IPS-20b (cell line): ENCODE measurements around the gene APBB2.

ENCODE experiments used
- H3K27ac ChIP-seq: one replicate; pipeline ENCODE4 v1.5.1; 2013; ENCODE audit warnings: low read length
- H3K27me3 ChIP-seq: 2 replicates; pipeline ENCODE4 v1.6.1; 2013; ENCODE audit warnings: mild to moderate bottlenecking, low read length, inconsistent platforms; ENCODE audit not compliant: insufficient read depth
- H3K36me3 ChIP-seq: 2 replicates; pipeline ENCODE4 v1.6.1; 2013; ENCODE audit warnings: low read depth, mild to moderate bottlenecking, inconsistent platforms, low read length, moderate library complexity; ENCODE audit not compliant: insufficient read depth
- H3K4me1 ChIP-seq: 2 replicates; pipeline ENCODE4 v1.6.1; 2013; ENCODE audit warnings: mild to moderate bottlenecking, control low read depth, inconsistent platforms, low read length, moderate library complexity; ENCODE audit not compliant: insufficient read depth
- H3K4me3 ChIP-seq: 2 replicates; pipeline ENCODE4 v1.5.1; 2013; ENCODE audit warnings: mild to moderate bottlenecking, low read length, inconsistent platforms
- H3K9ac ChIP-seq: 2 replicates; pipeline ENCODE4 v1.6.1; 2013; ENCODE audit warnings: low read depth, mild to moderate bottlenecking, inconsistent platforms, low read length, moderate library complexity
- H3K9me3 ChIP-seq: 2 replicates; pipeline ENCODE4 v1.6.1; 2013; ENCODE audit warnings: mild to moderate bottlenecking, low read depth, low read length, inconsistent platforms; ENCODE audit not compliant: insufficient read depth

Gene APBB2

DNA sequence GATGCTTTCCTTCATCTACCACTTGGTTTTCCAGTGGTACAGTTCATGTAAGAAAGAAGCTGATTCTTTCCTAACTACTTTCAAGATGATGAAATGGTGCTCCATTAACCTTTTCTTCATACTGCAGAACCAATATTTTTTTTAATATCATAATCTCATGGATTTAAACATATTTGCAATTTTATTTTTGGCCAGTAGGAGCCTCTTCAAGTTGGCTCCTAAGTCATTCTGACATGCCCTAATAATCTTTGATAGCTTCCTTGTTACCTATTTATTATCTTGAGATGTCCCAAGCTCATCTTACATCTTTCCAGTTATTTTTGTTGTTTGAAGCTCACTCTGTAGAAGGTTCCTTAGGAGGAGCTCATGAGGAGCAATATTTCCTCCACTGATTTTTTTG lies 170.2 kb downstream of the APBB2 start:
- Histone ChIP-seq H3K4me3 (no peak overlapping the region), H3K9me3 (peaks cover 7% of the 10 kb centered on the region), H3K27me3 (no peaks in the 10 kb centered on the region)

GRCh38 chr4:41043465-41043864 lies 170.9 kb downstream of the APBB2 start:
- H3K9ac ChIP-seq = no peak overlapping the region
- H3K9me3 ChIP-seq = peaks cover 7% of the 10 kb centered on the region
- no peaks in the 10 kb centered on the region for H3K4me1 ChIP-seq
- H3K27ac ChIP-seq = no peak overlapping the region
- no peak overlapping the region for H3K4me3 ChIP-seq
- H3K27me3 ChIP-seq = no peaks in the 10 kb centered on the region
- H3K36me3 ChIP-seq = no peaks in the 10 kb centered on the region

More for the DNA sequence above, 170.2 kb downstream of the APBB2 start:
- Histone ChIP-seq H3K27ac (no peak overlapping the region), H3K36me3 (no peaks in the 10 kb centered on the region), H3K9ac (no peak overlapping the region), H3K4me1 (no peaks in the 10 kb centered on the region)

DNA sequence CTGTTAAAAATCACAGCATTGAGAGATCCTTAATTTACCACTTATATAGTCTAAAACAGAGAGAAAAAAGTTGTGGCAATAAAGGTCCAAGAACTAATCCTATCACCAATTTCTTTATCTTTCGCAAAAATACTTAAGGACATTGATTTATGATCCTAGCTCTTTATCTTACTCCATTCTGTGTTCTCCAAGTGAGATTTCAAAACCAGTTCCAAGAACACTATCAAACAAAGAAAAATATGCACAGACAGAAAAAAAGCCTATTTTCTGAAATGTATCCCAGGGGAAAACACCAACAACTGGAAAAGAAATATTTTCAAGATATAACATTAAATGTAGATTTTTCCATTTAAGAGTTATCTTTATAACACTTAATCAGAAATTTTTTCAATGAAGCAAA lies 172.8 kb downstream of the APBB2 start:
- no peak overlapping the region for H3K4me3 ChIP-seq
- no peak overlapping the region for H3K9ac ChIP-seq
- H3K4me1 ChIP-seq = no peaks in the 10 kb centered on the region
- H3K36me3 ChIP-seq = no peaks in the 10 kb centered on the region
- no peak overlapping the region for H3K27ac ChIP-seq
- no peaks in the 10 kb centered on the region for H3K27me3 ChIP-seq
- peaks cover 7% of the 10 kb centered on the region for H3K9me3 ChIP-seq

DNA sequence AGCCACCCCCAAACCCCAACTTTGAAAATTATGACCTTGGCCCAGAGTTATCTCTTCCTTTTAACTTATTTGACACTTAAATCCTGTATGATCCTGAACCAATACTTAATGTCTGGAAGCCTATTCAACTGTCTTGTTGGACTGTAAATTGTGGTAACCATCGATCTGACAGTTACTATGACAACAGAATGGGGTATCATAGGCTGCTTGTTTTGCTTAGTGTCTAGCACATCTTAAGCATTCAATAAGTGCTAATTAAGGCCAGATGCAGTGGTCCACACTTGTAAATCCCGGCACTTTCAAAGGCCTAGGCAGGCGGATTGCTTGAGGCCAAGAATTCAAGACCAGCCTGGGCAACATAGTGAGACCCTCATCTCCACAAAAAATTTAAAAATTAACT lies 175.0 kb downstream of the APBB2 start:
- Histone ChIP-seq H3K9ac (no peak overlapping the region), H3K36me3 (no peaks in the 10 kb centered on the region), H3K4me3 (no peak overlapping the region), H3K9me3 (peaks cover under 1% of the 10 kb centered on the region; the same call in 1 of the 2 replicates), H3K27ac (no peak overlapping the region), H3K4me1 (no peaks in the 10 kb centered on the region), H3K27me3 (no peaks in the 10 kb centered on the region)

DNA sequence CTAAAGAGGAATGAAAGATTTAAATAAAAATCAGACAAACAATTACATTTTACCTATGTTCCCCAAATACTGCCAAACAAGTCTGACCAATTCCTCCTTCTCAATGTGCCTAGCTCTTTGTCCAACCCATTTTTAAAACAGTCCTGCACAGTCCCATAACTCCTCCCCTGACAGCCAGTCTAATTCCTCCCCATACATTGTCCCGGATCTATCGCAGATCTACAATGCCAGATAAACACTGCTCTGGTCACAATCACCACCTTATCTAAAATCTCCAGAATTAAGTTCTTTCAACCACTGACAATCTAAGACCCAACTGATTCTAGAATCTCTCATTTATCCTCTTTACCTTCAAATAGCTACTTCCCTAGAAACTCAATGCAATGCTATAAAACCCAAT lies 176.0 kb downstream of the APBB2 start:
- no peak overlapping the region for H3K4me3 ChIP-seq
- H3K9ac ChIP-seq = no peak overlapping the region
- H3K4me1 ChIP-seq = no peaks in the 10 kb centered on the region
- H3K36me3 ChIP-seq = no peaks in the 10 kb centered on the region
- H3K27ac ChIP-seq = no peak overlapping the region
- no peaks in the 10 kb centered on the region for H3K27me3 ChIP-seq
- no peaks in the 10 kb centered on the region for H3K9me3 ChIP-seq

DNA sequence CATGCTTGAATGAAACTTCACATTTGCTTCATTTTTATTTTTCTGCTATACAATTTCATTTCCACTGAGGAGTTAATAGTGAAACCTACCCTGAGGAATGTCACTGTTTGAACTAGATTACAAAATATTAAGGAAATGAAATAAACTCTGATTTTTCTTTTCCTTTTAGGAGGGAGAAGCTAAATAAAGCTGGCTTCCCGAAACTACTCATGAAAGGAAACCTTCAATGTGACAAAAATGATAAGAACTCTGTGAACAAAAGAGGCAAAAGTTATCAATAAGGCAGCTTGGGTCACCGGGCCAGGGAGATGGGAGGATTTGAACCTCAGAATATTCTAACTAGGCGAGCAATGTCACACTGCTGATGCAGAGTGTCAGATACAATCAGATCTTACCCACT lies 185.2 kb downstream of the APBB2 start:
- Histone ChIP-seq H3K4me3 (no peak overlapping the region), H3K27me3 (no peaks in the 10 kb centered on the region), H3K36me3 (no peaks in the 10 kb centered on the region), H3K27ac (no peak overlapping the region), H3K4me1 (no peaks in the 10 kb centered on the region), H3K9ac (no peak overlapping the region), H3K9me3 (peaks cover 20% of the 10 kb centered on the region)

- Histone ChIP-seq H3K27me3 (no peaks in the 10 kb centered on the region), H3K36me3 (0 out of 2 replicates have a peak, but pooled peaks cover 3% of the 10 kb centered on the region), H3K9me3 (peaks cover 20% of the 10 kb centered on the region), H3K27ac (no peak overlapping the region), H3K4me3 (no peak overlapping the region), H3K4me1 (no peaks in the 10 kb centered on the region), H3K9ac (no peak overlapping the region)
These were observed 185.8 kb downstream of the APBB2 start for GRCh38 chr4:41028392-41029076.

DNA sequence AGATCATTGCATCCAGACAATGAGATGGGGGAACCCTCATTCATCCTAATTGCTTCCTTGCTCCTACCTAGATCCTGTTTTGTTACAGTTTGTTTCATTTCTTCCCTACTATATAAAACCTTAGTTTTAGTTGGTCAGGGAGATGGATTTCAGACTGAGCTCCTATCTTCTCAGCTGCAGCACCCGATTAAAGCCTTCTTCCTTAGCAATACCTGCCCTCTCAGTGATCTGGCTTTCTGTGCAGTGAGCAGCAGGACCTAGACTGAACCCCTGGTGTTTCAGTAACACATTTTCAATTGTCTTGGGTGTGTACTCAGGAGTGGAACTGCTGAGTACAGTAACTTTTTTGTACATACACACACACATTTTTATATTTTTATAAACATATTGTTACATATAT lies 187.4 kb downstream of the APBB2 start:
- Histone ChIP-seq H3K27ac (no peak overlapping the region), H3K36me3 (0 out of 2 replicates have a peak, but pooled peaks cover 3% of the 10 kb centered on the region)

GRCh38 chr4:41025824-41026223 lies 188.5 kb downstream of the APBB2 start:
- Histone ChIP-seq H3K36me3 (0 out of 2 replicates have a peak, but pooled peaks cover 3% of the 10 kb centered on the region), H3K27ac (no peak overlapping the region), H3K4me1 (no peaks in the 10 kb centered on the region), H3K27me3 (no peaks in the 10 kb centered on the region), H3K9ac (no peak overlapping the region), H3K4me3 (no peak overlapping the region), H3K9me3 (peaks cover 34% of the 10 kb centered on the region)

More for the DNA sequence above, 187.4 kb downstream of the APBB2 start:
- Histone ChIP-seq H3K27me3 (no peaks in the 10 kb centered on the region), H3K9ac (no peak overlapping the region), H3K4me3 (no peak overlapping the region), H3K4me1 (no peaks in the 10 kb centered on the region), H3K9me3 (peaks cover 29% of the 10 kb centered on the region)

- Histone ChIP-seq H3K27me3 (no peaks in the 10 kb centered on the region), H3K9ac (no peak overlapping the region), H3K9me3 (peaks cover 34% of the 10 kb centered on the region), H3K27ac (no peak overlapping the region), H3K4me3 (no peak overlapping the region), H3K4me1 (no peaks in the 10 kb centered on the region), H3K36me3 (0 out of 2 replicates have a peak, but pooled peaks cover 3% of the 10 kb centered on the region)
These were observed 189.5 kb downstream of the APBB2 start for GRCh38 chr4:41024556-41025491.

- H3K36me3 ChIP-seq = 0 out of 2 replicates have a peak, but pooled peaks cover 3% of the 10 kb centered on the region
- no peak overlapping the region for H3K9ac ChIP-seq
- H3K4me1 ChIP-seq = no peaks in the 10 kb centered on the region
- peaks cover 28% of the 10 kb centered on the region for H3K9me3 ChIP-seq
- H3K27ac ChIP-seq = no peak overlapping the region
- H3K27me3 ChIP-seq = no peaks in the 10 kb centered on the region
- no peak overlapping the region for H3K4me3 ChIP-seq
These were observed 192.2 kb downstream of the APBB2 start for GRCh38 chr4:41022116-41022515.
